MV-4-11 (cell line): ENCODE measurements around the gene ZGRF1.
"Not testable (repeated sequence)": the region's sequence is repeated elsewhere in the genome, so short reads cannot be mapped to it uniquely, and the experiment has no call there.

Experiments
- DNase-seq: peaks from one replicate; lab custom pipeline; 2025; lab: John Stamatoyannopoulos, UW

Gene ZGRF1

DNA sequence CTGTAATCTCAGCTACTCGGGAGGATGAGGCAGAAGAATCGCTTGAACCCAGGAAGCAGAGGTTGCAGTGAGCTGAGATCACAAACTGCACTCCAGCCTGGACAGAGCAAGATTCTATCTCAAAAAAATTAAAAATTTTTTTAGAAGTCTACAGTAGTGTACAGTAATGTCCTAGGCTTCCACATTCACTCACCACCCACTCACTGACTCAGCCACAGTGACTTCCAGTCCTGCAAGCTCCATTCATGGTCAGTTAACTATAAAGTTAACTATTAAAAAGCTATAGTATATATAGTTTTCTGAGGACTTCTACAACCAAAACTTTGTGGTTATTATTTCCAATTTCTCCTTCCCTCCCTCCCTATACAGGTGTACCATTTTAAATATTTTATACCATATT is 86.0 kb downstream of the ZGRF1 start:
- DNase-seq = no peak

GRCh38 chr4:112546476-112546875 is 90.2 kb downstream of the ZGRF1 start:
- no peak for DNase-seq

DNA sequence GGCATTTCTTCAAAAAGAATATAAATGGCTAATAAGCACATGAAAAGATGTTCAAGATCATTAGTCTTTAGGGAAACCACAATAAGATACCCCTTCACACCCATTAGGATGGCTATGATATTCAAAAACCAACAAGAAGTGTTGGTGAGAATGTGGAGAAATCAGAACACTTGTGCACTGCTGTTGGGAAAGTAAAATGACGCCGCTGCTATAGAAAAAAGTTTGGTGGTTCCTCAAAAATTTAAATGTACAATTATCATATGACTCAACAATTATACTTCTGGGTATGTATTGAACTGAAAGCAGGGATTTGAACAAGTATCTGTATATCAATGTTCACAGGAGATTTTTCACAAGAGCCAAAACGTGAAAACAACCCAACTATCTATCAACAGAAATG is 91.4 kb downstream of the ZGRF1 start:
- peak; percentile 29 for DNase-seq

DNA sequence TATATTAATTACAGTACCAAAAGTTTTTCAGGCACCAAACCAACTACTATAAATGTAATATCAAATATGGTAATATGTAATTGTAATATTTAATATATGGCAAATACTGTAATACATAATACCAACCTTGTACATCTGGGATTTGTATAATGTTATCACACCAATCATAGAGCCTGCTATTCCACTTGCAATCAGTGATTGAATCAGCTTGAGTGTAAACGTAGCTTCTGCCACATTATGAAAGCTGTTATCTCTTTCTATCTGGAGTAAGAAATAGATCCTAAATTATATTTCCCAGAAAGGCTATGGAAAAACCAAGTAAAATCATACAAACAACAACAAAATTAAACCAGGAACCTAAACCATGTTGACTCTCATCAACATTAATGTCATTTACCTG is 96.0 kb downstream of the ZGRF1 start:
- no peak for DNase-seq

GRCh38 chr4:112536123-112536522 is 100.6 kb downstream of the ZGRF1 start:
- no peak for DNase-seq

GRCh38 chr4:112532267-112532666 is 104.4 kb downstream of the ZGRF1 start:
- peak; percentile 39 for DNase-seq

- DNase-seq = peak; percentile 4
These were observed 105.6 kb downstream of the ZGRF1 start for GRCh38 chr4:112531146-112531545.

- DNase-seq = no peak
These were observed 110.6 kb downstream of the ZGRF1 start for GRCh38 chr4:112526061-112526460.

DNA sequence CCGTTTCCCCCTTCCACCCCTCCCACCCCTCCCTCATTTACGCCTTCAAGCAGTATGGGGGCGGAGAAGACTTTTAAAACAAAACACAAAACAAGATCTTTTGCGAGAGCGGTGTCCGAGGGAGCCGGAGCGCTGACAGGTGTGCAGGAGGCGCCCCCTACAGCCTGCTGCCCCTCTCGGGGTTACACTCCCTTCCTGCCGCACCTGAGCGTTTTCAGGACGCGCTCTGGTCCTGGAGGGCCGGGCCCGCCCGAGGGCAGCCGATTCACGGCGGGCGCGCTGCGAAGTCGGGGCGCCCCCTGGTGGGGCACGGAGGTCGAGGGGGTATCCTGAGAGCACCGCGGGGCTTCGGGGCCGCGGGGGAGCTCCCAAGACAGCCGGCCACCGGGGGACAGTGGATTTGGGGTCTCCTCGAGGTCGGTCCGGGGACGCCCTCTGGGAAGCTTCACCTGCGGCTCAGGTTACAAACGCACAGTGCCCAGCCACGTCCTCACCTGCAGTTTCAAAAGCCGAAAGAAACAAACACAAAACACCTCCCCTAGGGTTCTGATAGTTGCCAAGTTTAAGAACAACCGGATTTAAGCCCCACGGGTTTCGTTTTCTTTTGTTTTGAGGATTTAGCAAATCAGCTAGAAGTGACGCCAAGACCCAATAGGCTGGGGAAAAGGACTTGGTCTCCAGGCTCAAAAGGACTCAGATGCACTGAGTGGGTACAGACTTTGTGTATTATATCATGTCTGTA is 112.8 kb downstream of the ZGRF1 start:
- no peak for DNase-seq

DNA sequence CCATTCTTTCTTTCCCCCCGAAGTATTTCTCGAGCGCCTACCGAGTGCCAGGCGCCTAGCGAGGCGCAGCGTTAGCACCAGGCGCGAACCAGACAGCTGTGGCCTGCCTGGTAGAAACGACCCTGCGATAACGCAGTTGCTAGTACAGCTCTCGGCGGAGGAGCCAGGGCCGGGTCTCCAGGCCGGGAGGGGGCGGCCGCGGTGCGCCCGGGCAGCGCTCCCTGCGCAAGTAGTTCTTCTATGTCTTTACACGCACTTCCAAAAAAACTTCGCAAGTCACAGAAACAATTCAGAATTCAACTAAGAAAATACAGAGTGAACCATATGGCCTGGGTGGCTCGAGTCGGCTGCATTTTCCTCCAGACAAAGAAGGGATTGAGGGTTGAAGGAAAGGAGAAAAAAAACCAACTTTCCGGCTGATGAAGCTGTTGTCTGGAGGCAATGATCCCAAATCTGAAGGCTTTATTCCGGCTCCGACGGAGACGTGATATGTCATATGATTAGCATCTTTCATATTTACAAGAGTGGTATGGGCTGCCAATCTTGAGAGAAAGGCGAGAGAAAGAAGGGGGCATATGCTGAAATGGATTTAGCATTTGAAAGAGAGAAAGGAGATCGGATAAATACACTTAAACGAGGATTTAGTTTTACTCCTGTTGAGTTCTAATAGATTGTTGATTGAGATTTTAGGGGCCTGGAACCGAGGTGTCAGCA is 113.5 kb downstream of the ZGRF1 start:
- DNase-seq = peak; percentile 15

DNA sequence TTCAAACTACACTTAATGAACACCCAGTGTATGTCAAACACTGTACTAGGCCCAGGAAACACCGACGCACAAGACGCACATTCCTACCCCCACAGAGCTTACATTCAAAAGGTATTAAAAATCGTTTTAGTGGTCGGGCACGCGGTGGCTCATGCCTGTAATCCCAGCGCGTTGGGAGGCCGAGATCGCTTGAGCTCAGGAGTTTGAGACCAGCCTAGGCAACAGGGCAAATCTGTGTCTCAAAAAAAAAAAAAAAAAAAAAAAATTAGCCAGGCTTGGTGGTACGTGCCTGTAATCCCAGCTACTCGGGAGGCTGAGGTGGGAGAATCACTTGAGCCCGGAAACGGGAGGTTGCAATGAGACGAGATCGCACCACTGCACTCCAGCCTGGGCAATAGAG is 114.3 kb downstream of the ZGRF1 start:
- not testable (repeated sequence) for DNase-seq

DNA sequence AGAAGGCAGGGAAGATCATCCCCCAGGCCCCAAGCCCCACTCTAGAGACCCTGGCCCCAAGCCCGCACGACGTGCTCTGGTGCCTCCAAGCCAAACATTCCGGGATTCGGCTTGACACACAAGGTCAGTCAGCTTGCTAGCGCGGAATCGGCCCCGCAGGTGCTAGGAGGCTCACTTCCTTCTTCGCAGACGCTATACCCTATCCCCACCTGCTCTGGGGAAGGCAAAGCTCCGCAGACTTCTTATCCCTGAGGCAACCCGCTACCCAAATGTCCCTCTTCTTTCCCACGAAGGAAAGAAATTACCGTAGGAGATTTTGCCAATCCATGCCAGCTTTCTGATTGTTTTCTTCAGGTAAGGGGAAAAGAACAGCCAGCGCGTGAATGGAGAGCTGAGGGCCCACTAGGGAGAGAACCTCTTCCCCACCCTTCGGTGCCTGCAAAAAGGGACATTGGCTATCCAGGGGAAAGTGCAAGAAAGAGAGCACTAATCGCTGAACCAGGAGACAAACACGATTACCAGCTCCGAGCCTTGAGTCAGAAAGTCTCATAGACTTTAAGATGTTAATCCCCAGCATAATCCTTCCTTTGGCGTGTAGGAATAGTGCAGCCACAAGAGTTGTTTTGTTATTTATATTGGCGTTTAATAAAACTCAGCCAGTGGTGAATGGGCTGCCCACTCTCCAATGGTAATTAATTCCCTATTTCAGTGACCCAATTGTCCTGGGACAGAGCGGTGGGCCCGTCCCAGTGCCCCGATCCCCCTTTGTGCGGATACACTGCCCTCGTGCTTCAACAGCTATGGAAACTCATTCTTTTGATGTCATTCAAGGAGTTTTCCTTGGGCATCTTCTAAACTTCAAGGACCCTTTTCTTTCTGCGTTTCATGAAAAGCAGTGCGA is 115.3 kb downstream of the ZGRF1 start:
- no peak for DNase-seq

GRCh38 chr4:112520598-112521122 is 116.0 kb downstream of the ZGRF1 start:
- no peak for DNase-seq

- DNase-seq = no peak
These were observed 116.8 kb downstream of the ZGRF1 start for GRCh38 chr4:112519689-112520597.

- no peak for DNase-seq
These were observed 118.0 kb downstream of the ZGRF1 start for GRCh38 chr4:112518675-112519074.

- DNase-seq = no peak
These were observed 118.8 kb downstream of the ZGRF1 start for GRCh38 chr4:112517911-112518310.

DNA sequence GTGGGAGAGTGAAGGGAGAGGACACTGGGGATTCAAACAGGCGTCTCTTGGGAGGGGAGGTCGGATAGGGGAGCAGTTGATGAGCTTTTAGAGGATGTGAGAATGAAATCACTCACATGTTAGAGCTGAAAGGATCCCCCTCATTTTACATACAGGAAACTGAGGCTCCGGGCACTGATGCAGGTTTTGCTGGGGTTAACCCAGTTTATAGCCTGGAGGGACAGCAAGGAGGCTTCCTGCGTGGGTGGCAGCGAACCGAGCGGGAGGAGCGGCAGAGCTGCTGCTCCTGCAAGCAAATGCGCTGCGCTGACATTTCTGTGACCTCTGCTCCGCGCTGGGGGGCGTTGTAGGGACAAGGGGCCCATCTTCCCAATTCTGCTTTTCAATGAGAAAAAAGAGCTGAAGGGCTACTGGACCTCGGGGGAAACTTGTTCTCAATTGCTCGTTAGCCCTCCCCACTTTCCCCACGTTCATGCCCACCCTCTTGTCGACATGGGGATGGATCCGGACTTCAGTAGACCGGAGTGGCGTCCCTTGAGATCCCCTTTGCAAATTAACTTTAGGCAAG is 119.6 kb downstream of the ZGRF1 start:
- DNase-seq = no peak

GRCh38 chr4:112516471-112517066 is 120.1 kb downstream of the ZGRF1 start:
- peak; percentile 9 for DNase-seq

- no peak for DNase-seq
These were observed 120.6 kb downstream of the ZGRF1 start, which contains the start of gene NEUROG2 for GRCh38 chr4:112516066-112516470. Gene NEUROG2, minus strand, starts transcription at chr4:112516180. Its CDS starts 705 bp downstream, at chr4:112515475.
